Caco-2 (cell line): ENCODE data around the gene ZNF532. TPM values are rescaled to one million over a fixed set of nuclear protein-coding genes. Genes with fewer than 3 reads are reported as not detected.

ENCODE experiments used
- BruUV-seq: library from RNA; stranded (reverse); fragments of 400-500 nt; replicated peaks from 2 replicates; lab custom pipeline; 2021; lab: Mats Ljungman, UMichigan
- CTCF ChIA-PET: fragments of 300-600 bp; sonication (Branson Sonifier 250); formaldehyde crosslinking; loops from one replicate; lab custom pipeline; 2022; ENCODE audit warnings: antibody characterized with exemption; lab: Charles Lee
- POLR2A ChIA-PET: fragments of 300-600 bp; sonication (Branson Sonifier 250); formaldehyde crosslinking; loops from one replicate; lab custom pipeline; 2022; ENCODE audit warnings: antibody characterized with exemption; lab: Charles Lee
- DNase-seq, 2 experiments: peaks; one replicate each; pipeline versions ENCODE4 v3.0.0 to v3.0.0-alpha.2; 2020 to 2022
- H3K27me3 ChIP-seq: replicated peaks from 2 replicates; pipeline ENCODE4 v1.6.0; 2011; ENCODE audit warnings: low read length; ENCODE audit not compliant: control insufficient read depth, insufficient read depth
- H3K36me3 ChIP-seq: 2 replicates; pipeline ENCODE4 v1.5.1; 2011; ENCODE audit warnings: low read length; ENCODE audit not compliant: control insufficient read depth, insufficient read depth
- H3K4me1 ChIP-seq: fragments of 250-450 bp; sonication (Bioruptor Pico); 2 replicates; pipeline ENCODE4 v1.5.1; 2020; ENCODE audit warnings: mild to moderate bottlenecking
- H3K4me3 ChIP-seq: 2 replicates; pipeline ENCODE4 v1.5.1; 2011; ENCODE audit warnings: low read depth, mild to moderate bottlenecking, control low read depth, low read length
- H3K9me3 ChIP-seq: fragments of 250-450 bp; sonication (Bioruptor Pico); 2 replicates; pipeline ENCODE4 v1.5.1; 2020; ENCODE audit warnings: mild to moderate bottlenecking, moderate library complexity
- H3K27ac Mint-ChIP-seq: one replicate; pipeline ENCODE4 v1.8.0; 2022; ENCODE audit warnings: mixed read lengths; ENCODE audit not compliant: unreplicated experiment
- H3K27me3 Mint-ChIP-seq: one replicate; pipeline ENCODE4 v1.8.0; 2022; ENCODE audit warnings: mixed read lengths; ENCODE audit not compliant: insufficient read depth, unreplicated experiment
- H3K36me3 Mint-ChIP-seq: one replicate; pipeline ENCODE4 v1.8.0; 2022; ENCODE audit warnings: mild to moderate bottlenecking, mixed read lengths; ENCODE audit not compliant: insufficient read depth, unreplicated experiment
- H3K4me1 Mint-ChIP-seq: one replicate; pipeline ENCODE4 v1.8.0; 2022; ENCODE audit warnings: low read depth, mixed read lengths; ENCODE audit not compliant: unreplicated experiment
- H3K4me3 Mint-ChIP-seq: one replicate; pipeline ENCODE4 v1.8.0; 2022; ENCODE audit warnings: mild to moderate bottlenecking, moderate library complexity, mixed read lengths; ENCODE audit not compliant: unreplicated experiment
- H3K9me3 Mint-ChIP-seq: one replicate; pipeline ENCODE4 v1.8.0; 2022; ENCODE audit warnings: mixed read lengths; ENCODE audit not compliant: unreplicated experiment
- CTCF ChIP-seq, 2 experiments: fragments of 200-600 bp in 1 of 2; IDR thresholded peaks; 1 replicate in 1 of 2; 2 replicates in 1 of 2; pipeline versions ENCODE4 v1.5.1 to v1.8.0; 2011 to 2022; ENCODE audit warnings: antibody characterized with exemption in 1 of 2, control low read depth in 1 of 2, inconsistent platforms in 1 of 2, low read depth in 1 of 2, low read length in 1 of 2, mild to moderate bottlenecking in 1 of 2, moderate library complexity in 1 of 2; ENCODE audit not compliant: insufficient read depth in 1 of 2, severe bottlenecking in 1 of 2, unreplicated experiment in 1 of 2
- intact Hi-C: fragments of 100-400 bp; cut with micrococcal nuclease; formaldehyde crosslinking; loops from one replicate; pipeline ENCODE4 v1.10.0; 2022; ENCODE audit not compliant: unreplicated experiment
- total RNA-seq: library from RNA; stranded (reverse); gene quantifications from 2 replicates; pipeline ENCODE4 v1.2.3, GENCODE V29; 2022

The ZNF532 gene
- total RNA-seq, 1 experiment from 2014 or later, result 32.7 TPM

- Mint-ChIP-seq H3K4me3 (no peak overlapping the region), H3K36me3 (peaks cover 4% of the 10 kb centered on the region), H3K27me3 (no peaks in the 10 kb centered on the region), H3K9me3 (no peaks in the 10 kb centered on the region), H3K4me1 (peaks cover 7% of the 10 kb centered on the region), H3K27ac (no peak overlapping the region)
- no peak for TF ChIP-seq CTCF (IDR thresholded peaks at IDR 0.05; ENCODE audit: insufficient read depth in 1 of 2, low read depth in 1 of 2, low read length in 1 of 2, severe bottlenecking in 1 of 2, unreplicated experiment in 1 of 2)
- ChIA-PET CTCF (no interaction called here), POLR2A (no interaction called here)
- no peak for DNase-seq
- H3K36me3 ChIP-seq, result no peaks in the 10 kb centered on the region
- H3K4me1 ChIP-seq, result no peaks in the 10 kb centered on the region
- H3K4me3 ChIP-seq, result no peak overlapping the region
- no peaks in the 10 kb centered on the region for H3K27me3 ChIP-seq
- no peaks in the 10 kb centered on the region for H3K9me3 ChIP-seq
- BruUV-seq, result no TSS peak
- intact Hi-C loops, result no loop called here
Observed at GRCh38 chr18:58895385-58895784, 30.7 kb downstream of the ZNF532 start.

GRCh38 chr18:58896268-58896667 lies 31.6 kb downstream of the ZNF532 start:
- no peak overlapping the region for H3K27ac Mint-ChIP-seq
- Histone ChIP-seq H3K36me3 (no peaks in the 10 kb centered on the region), H3K27me3 (no peaks in the 10 kb centered on the region), H3K4me3 (no peak overlapping the region), H3K4me1 (no peaks in the 10 kb centered on the region), H3K9me3 (no peaks in the 10 kb centered on the region)
- no peak overlapping the region for H3K4me3 Mint-ChIP-seq
- no TSS peak for BruUV-seq
- H3K27me3 Mint-ChIP-seq, result no peaks in the 10 kb centered on the region
- H3K9me3 Mint-ChIP-seq, result no peaks in the 10 kb centered on the region
- ChIA-PET CTCF (no interaction called here), POLR2A (no interaction called here)
- H3K4me1 Mint-ChIP-seq, result peaks cover 7% of the 10 kb centered on the region
- peaks cover 4% of the 10 kb centered on the region for H3K36me3 Mint-ChIP-seq
- TF ChIP-seq CTCF (IDR thresholded peaks at IDR 0.05; ENCODE audit: insufficient read depth in 1 of 2, low read depth in 1 of 2, low read length in 1 of 2, severe bottlenecking in 1 of 2, unreplicated experiment in 1 of 2), result no peak
- DNase-seq, result no peak
- intact Hi-C loops, result no loop called here

GRCh38 chr18:58896734-58897508 lies 32.2 kb downstream of the ZNF532 start:
- Mint-ChIP-seq H3K27me3 (no peaks in the 10 kb centered on the region), H3K9me3 (no peaks in the 10 kb centered on the region), H3K27ac (no peak overlapping the region), H3K36me3 (peaks cover 4% of the 10 kb centered on the region), H3K4me3 (no peak overlapping the region), H3K4me1 (peaks cover 7% of the 10 kb centered on the region)
- intact Hi-C loops, result no loop called here
- POLR2A ChIA-PET, result no interaction called here
- Histone ChIP-seq H3K27me3 (no peaks in the 10 kb centered on the region), H3K4me1 (no peaks in the 10 kb centered on the region), H3K9me3 (no peaks in the 10 kb centered on the region), H3K36me3 (no peaks in the 10 kb centered on the region), H3K4me3 (no peak overlapping the region)
- no TSS peak for BruUV-seq
- TF ChIP-seq CTCF (IDR thresholded peaks at IDR 0.05; ENCODE audit: insufficient read depth in 1 of 2, low read depth in 1 of 2, low read length in 1 of 2, severe bottlenecking in 1 of 2, unreplicated experiment in 1 of 2), result no peak
- DNase-seq, result no peak
- CTCF ChIA-PET, result no interaction called here
